ENCODE measurements around the gene MRM2. TPM values are rescaled to one million over a fixed set of nuclear protein-coding genes. Genes with fewer than 3 reads are reported as not detected.

MRM2 gene
- total RNA-seq, 1 experiment from 2014 or later = 34.7 TPM

DNA sequence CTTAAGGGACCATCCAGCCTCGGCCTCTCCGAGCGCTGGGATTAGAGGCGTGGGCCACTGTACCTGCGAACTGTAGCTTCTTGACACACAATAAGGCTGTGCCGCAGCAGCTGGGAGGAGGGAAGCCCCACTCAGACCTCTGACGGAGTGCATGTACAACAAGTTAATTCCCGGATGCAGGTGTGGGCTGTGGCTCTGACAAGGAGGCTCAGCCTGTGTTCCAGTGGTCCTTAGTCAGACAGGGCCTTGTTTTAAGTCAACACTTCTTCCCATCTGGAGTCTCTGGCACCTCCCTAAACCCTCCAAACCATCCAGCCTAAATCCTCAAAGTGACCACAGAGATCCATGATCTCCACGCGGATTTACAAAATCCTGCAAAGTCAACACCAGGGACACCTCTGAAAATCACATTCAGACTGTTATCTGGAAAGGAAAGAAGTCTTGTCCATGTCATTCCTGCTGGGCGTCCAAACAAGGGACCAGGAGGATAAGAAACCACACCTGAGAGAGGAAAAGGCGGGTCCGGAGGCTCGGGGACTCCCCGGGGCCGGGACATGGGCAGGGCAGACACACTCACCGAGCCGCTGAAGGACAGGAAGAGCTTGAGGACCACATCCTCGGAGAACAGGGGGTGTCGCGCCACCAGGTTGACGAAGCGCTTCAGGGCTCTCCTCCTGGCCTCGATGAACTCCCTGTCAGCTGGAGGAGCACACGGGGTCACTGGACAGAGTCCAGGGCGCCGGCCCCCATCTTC, 29.4 kb upstream of the MRM2 start:
- TF ChIP-seq, protein P1, sequence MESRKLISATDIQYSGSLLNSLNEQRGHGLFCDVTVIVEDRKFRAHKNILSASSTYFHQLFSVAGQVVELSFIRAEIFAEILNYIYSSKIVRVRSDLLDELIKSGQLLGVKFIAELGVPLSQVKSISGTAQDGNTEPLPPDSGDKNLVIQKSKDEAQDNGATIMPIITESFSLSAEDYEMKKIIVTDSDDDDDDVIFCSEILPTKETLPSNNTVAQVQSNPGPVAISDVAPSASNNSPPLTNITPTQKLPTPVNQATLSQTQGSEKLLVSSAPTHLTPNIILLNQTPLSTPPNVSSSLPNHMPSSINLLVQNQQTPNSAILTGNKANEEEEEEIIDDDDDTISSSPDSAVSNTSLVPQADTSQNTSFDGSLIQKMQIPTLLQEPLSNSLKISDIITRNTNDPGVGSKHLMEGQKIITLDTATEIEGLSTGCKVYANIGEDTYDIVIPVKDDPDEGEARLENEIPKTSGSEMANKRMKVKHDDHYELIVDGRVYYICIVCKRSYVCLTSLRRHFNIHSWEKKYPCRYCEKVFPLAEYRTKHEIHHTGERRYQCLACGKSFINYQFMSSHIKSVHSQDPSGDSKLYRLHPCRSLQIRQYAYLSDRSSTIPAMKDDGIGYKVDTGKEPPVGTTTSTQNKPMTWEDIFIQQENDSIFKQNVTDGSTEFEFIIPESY (IDR thresholded peaks at IDR 0.05; ENCODE audit: extremely low read depth, insufficient replicate concordance, low read length) = no peak
- TF ChIP-seq, protein P2, sequence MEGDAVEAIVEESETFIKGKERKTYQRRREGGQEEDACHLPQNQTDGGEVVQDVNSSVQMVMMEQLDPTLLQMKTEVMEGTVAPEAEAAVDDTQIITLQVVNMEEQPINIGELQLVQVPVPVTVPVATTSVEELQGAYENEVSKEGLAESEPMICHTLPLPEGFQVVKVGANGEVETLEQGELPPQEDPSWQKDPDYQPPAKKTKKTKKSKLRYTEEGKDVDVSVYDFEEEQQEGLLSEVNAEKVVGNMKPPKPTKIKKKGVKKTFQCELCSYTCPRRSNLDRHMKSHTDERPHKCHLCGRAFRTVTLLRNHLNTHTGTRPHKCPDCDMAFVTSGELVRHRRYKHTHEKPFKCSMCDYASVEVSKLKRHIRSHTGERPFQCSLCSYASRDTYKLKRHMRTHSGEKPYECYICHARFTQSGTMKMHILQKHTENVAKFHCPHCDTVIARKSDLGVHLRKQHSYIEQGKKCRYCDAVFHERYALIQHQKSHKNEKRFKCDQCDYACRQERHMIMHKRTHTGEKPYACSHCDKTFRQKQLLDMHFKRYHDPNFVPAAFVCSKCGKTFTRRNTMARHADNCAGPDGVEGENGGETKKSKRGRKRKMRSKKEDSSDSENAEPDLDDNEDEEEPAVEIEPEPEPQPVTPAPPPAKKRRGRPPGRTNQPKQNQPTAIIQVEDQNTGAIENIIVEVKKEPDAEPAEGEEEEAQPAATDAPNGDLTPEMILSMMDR (IDR thresholded peaks at IDR 0.05 in 2 of 3, conservative IDR thresholded peaks at IDR 0.05 in 1 of 3; ENCODE audit: borderline replicate concordance in 1 of 3, insufficient read depth in 1 of 3, low read depth in 2 of 3, low read length in 2 of 3) = no peak
- no peak for DNase-seq (ENCODE audit: low read depth, low spot score)
- H3K9me3 ChIP-seq (ENCODE audit: control insufficient read depth in 1 of 2, insufficient read depth in 1 of 2, low read depth in 1 of 2, low read length in 2 of 2) = no peaks in the 10 kb centered on the region
- BruUV-seq (replicated peaks) = no TSS peak
- ATAC-seq = no peak
- no peak overlapping the region for H3K4me2 ChIP-seq (ENCODE audit: low read length)
- no peaks in the 10 kb centered on the region for H4K20me1 ChIP-seq (ENCODE audit: insufficient read depth)
- peaks cover 0 to 5% of the 10 kb centered on the region in 2 experiments; a peak in 2 of 4 replicates for H3K4me1 ChIP-seq (ENCODE audit: control insufficient read depth in 1 of 2, insufficient read depth in 2 of 2, low read length in 2 of 2)
- H3K36me3 ChIP-seq (ENCODE audit: control insufficient read depth in 1 of 2, insufficient read depth in 2 of 2, low read length in 2 of 2) = no peaks in the 10 kb centered on the region
- no peak overlapping the region for H3K4me3 ChIP-seq (replicated peaks in 1 of 2; ENCODE audit: low read depth in 1 of 2, low read length in 2 of 2)
- H2AFZ ChIP-seq (ENCODE audit: low read depth, low read length, poor library complexity, severe bottlenecking) = no peak overlapping the region
- no peak overlapping the region for H3K27ac ChIP-seq (ENCODE audit: low read depth, low read length)
- RAD21 ChIA-PET (ENCODE audit: low non-redundant PET in 1 of 2, low total read pairs in 2 of 2, uncharacterized antibody in 2 of 2, unreplicated experiment in 2 of 2) = no interaction called here
- POLR2A ChIA-PET = no interaction called here
- no peaks in the 10 kb centered on the region for H3K27me3 ChIP-seq (ENCODE audit: insufficient read depth, low read length)
- no peaks in the 10 kb centered on the region for H3K9me2 ChIP-seq (ENCODE audit: insufficient read depth)
- intact Hi-C loops (cut with micrococcal nuclease) = no loop called here
- no peak overlapping the region for H3K9ac ChIP-seq (ENCODE audit: low read length)
- no peaks in the 10 kb centered on the region for H3K79me2 ChIP-seq (ENCODE audit: insufficient read depth, low read length)
- CTCF ChIA-PET = no interaction called here

DNA sequence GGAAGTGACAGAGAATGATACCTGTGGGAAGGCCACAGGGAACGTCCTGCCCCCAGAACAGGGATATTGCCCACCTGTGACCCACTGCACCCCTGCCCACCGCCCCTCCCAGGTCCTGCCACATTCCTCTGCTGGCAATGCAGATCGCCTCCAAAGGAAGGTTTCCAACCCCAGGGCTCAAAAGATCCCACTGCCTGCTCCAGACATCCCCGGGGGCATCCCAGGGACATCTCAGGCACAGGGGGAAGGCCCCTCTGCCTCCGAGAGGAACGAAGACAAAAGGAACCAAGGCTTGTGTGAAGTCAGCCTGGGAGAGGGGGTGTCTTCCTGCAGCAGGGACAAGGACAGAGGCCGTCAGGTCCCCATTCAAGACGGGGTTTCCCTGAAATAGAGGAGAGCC, 28.5 kb upstream of the MRM2 start:
- Histone ChIP-seq H3K27ac (ENCODE audit: low read depth, low read length) (no peak overlapping the region), H3K4me2 (ENCODE audit: low read length) (no peak overlapping the region), H3K27me3 (ENCODE audit: insufficient read depth, low read length) (no peaks in the 10 kb centered on the region), H3K9me3 (ENCODE audit: control insufficient read depth in 1 of 2, insufficient read depth in 1 of 2, low read depth in 1 of 2, low read length in 2 of 2) (no peaks in the 10 kb centered on the region), H3K79me2 (ENCODE audit: insufficient read depth, low read length) (no peaks in the 10 kb centered on the region), H4K20me1 (ENCODE audit: insufficient read depth) (no peaks in the 10 kb centered on the region), H2AFZ (ENCODE audit: low read depth, low read length, poor library complexity, severe bottlenecking) (no peak overlapping the region), H3K36me3 (ENCODE audit: control insufficient read depth in 1 of 2, insufficient read depth in 2 of 2, low read length in 2 of 2) (no peaks in the 10 kb centered on the region), H3K9me2 (ENCODE audit: insufficient read depth) (no peaks in the 10 kb centered on the region), H3K9ac (ENCODE audit: low read length) (no peak overlapping the region), H3K4me3 (replicated peaks in 1 of 2; ENCODE audit: low read depth in 1 of 2, low read length in 2 of 2) (no peak overlapping the region), H3K4me1 (ENCODE audit: control insufficient read depth in 1 of 2, insufficient read depth in 2 of 2, low read length in 2 of 2) (peaks cover 0 to 5% of the 10 kb centered on the region in 2 experiments; a peak in 2 of 4 replicates)
- intact Hi-C loops (cut with micrococcal nuclease) = no loop called here
- ChIA-PET POLR2A (no interaction called here), RAD21 (ENCODE audit: low non-redundant PET in 1 of 2, low total read pairs in 2 of 2, uncharacterized antibody in 2 of 2, unreplicated experiment in 2 of 2) (no interaction called here), CTCF (no interaction called here)
- ATAC-seq = no peak
- no TSS peak for BruUV-seq (replicated peaks)
- no peak for DNase-seq (ENCODE audit: low read depth, low spot score)
- TF ChIP-seq, protein P3, sequence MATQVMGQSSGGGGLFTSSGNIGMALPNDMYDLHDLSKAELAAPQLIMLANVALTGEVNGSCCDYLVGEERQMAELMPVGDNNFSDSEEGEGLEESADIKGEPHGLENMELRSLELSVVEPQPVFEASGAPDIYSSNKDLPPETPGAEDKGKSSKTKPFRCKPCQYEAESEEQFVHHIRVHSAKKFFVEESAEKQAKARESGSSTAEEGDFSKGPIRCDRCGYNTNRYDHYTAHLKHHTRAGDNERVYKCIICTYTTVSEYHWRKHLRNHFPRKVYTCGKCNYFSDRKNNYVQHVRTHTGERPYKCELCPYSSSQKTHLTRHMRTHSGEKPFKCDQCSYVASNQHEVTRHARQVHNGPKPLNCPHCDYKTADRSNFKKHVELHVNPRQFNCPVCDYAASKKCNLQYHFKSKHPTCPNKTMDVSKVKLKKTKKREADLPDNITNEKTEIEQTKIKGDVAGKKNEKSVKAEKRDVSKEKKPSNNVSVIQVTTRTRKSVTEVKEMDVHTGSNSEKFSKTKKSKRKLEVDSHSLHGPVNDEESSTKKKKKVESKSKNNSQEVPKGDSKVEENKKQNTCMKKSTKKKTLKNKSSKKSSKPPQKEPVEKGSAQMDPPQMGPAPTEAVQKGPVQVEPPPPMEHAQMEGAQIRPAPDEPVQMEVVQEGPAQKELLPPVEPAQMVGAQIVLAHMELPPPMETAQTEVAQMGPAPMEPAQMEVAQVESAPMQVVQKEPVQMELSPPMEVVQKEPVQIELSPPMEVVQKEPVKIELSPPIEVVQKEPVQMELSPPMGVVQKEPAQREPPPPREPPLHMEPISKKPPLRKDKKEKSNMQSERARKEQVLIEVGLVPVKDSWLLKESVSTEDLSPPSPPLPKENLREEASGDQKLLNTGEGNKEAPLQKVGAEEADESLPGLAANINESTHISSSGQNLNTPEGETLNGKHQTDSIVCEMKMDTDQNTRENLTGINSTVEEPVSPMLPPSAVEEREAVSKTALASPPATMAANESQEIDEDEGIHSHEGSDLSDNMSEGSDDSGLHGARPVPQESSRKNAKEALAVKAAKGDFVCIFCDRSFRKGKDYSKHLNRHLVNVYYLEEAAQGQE (IDR thresholded peaks at IDR 0.05; ENCODE audit: low read depth) = no peak
- TF ChIP-seq CBX3 (IDR thresholded peaks at IDR 0.05; ENCODE audit: low read depth) (no peak), EZH2 (IDR thresholded peaks at IDR 0.05) (no peak)
- TF ChIP-seq, protein P2 (IDR thresholded peaks at IDR 0.05 in 2 of 3, conservative IDR thresholded peaks at IDR 0.05 in 1 of 3; ENCODE audit: borderline replicate concordance in 1 of 3, insufficient read depth in 1 of 3, low read depth in 2 of 3, low read length in 2 of 3) = no peak
- TF ChIP-seq, protein P4, sequence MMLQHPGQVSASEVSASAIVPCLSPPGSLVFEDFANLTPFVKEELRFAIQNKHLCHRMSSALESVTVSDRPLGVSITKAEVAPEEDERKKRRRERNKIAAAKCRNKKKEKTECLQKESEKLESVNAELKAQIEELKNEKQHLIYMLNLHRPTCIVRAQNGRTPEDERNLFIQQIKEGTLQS (IDR thresholded peaks at IDR 0.05) = no peak

Data from HCT116 (cell line).